Kidney glomerular epithelial cell (primary cell): Measurements from ENCODE around the gene GMIP.
"Not testable (repeated sequence)": the region's sequence is repeated elsewhere in the genome, so short reads cannot be mapped to it uniquely, and the experiment has no call there.

ENCODE experiments used
- DNase-seq: peaks from one replicate; lab custom pipeline; 2025; lab: John Stamatoyannopoulos, UW

Gene GMIP

DNA sequence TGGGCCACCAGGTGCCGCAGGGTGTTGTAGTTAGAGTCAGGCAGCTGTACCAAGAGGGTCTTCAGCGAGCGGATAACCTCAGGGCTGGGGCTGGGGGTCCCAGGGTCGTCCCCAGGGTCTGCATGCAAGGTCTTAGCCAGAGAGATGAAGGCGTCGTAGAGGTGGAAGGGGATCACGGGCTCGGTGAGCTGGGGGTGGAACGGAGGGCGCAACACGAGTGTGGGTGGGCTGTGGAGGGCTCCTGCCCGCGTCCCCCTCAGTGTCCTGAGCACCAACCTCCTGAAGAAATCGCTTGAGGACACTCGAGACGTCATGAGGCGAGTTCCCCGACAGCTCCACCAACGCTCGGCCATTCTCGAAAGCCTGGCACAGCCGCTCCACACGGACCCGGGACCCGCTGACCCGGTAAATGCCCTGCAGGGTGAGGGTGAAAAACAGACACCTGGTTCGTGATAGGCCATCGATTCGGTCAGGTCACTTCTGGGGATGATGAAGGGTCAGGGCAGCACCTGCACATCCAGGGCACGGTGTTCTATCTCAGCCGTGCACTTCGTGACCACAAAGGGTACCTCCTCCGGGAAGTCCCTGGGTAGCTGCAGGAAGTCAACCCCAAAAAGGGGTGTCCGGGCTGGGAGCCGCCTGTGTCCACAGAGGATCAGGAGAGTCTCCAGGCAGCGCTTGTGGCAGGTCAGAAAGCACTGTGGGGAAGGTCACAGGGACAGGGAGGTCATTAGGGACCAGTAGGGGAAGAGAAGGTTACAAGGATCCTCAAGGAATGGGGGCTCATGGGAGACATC, 8.7 kb downstream of the GMIP start:
- no peak for DNase-seq

GRCh38 chr19:19633711-19634515, 9.5 kb downstream of the GMIP start:
- DNase-seq = no peak

GRCh38 chr19:19632661-19633060, 10.8 kb downstream of the GMIP start:
- DNase-seq = no peak

GRCh38 chr19:19631346-19631745, 12.1 kb downstream of the GMIP start:
- no peak for DNase-seq

- DNase-seq = no peak
Measured at GRCh38 chr19:19630426-19630825, 13.0 kb downstream of the GMIP start.

- DNase-seq = no peak
Measured at GRCh38 chr19:19630062-19630414, 13.4 kb downstream of the GMIP start.

GRCh38 chr19:19628501-19629134, 14.8 kb downstream of the GMIP start:
- DNase-seq = peak; percentile 21

DNA sequence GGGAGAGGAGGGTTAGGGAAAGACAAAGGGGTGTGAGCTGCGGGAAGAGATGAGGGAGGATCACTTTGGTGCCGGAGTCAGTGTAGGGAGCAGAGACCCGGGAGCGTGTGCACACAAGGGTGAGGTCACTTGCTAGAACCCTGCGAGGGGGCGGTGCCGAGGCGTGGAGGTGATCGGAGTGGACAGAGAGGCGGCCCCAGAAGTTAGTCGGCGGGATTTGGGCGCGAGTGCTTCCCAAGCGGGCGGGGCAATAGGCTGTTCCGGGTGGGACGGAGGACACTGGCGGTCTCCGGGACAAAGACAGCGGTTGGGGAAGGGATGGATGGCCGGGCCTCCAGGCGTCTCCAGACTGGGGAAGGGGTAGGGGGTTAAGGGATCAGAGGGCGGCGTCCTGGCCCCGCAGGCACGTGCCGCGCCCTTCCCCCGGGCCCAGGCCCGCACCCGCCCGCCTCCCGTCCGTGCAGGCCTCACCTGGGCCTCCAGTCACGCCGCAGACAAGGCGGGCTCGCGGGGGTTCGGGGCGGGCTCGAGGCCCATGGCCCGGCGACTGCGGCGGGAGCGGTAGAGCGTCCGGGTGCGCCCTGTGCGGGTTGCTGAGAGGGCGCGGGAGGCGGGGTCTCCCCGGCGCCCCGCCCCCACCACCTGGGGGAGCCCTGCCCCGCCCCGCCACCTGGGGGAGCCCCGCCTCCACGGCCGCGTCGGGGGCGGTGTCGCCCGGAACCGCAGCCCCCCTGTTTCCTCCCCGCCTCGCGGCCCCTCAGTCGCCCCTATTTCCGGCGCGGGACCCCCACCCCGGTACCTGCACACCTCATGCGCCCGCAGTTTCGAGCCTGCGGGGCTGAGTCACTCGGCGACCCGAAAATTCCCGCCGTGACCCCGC, 15.6 kb downstream of the GMIP start, which contains the start of gene LPAR2:
TSS of gene LPAR2 (minus strand) at position 600 of the 880 bp plus-strand sequence. CDS start 945 bp downstream, outside the sequence.
- peak; percentile 17 for DNase-seq

DNA sequence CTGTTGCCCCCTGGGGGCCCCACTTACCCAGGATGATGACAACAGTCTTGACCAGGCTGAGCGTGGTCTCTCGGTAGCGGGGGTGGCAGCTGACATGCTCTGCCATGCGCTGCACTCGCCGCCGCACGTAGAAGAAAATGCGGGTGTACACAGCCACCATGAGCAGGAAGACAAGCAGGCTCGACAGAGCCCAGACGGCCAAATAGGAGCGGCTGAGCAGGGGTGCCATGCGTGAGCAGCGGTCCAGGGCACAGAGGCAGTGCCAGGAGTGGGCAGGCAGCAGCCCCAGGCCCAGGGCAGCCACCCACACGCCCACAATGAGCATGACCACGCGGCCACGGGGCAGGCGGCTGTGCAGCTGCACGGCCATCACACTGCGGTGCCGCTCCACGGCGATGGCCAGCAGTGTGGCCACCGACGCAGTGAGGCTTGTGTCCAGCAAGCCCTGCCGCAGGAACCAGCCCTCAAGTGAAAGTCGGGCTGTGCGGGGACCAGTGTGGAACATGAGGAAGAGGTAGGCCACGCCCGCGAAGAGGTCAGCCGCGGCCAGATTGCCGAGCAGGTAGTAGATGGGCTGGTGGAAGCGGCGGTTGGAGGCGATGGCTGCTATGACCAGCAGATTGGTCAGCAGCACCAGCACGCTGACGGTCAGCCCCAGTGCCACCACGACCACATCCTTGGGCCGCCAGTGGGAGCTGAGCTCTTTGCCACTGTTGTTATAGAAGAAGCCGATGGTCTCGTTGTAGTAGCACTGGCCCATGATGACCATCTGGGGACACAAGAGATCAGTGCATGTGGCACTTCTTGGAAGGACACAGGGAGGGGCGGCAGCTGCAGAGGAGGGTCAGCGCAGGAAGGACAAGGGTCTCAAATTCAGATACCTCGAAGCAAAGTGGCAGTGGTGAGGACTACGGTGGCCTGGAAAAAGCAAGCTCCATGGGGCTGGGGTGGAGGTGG, 16.7 kb downstream of the GMIP start:
- DNase-seq = no peak

DNA sequence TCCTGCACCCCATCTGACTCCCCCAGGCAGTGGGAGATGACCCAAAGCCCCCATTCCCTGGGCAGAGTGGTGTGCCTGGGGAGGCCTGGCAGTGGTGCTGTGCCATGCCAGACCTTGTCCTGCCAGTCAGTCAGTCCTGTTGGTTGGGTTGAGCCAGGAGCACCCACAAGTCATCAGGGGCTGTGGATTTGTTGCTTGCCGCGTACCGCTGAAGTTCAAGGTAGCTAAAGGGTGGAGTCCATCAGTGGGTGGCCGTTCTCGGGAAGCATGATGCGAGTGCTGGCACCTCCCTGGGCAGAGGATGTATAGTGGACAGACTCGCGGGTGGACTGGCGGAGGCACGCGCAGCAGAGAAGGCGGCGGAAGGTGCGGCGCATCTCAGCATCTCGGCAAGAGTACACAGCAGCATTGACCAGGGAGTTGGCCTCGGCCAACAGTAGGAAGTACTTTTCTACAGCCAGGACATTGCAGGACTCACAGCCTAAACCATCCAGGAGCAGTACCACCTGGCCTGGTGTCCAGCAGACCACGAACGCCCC, 19.4 kb downstream of the GMIP start:
- DNase-seq = no peak

GRCh38 chr19:19623383-19623782, 20.1 kb downstream of the GMIP start:
- no peak for DNase-seq

DNA sequence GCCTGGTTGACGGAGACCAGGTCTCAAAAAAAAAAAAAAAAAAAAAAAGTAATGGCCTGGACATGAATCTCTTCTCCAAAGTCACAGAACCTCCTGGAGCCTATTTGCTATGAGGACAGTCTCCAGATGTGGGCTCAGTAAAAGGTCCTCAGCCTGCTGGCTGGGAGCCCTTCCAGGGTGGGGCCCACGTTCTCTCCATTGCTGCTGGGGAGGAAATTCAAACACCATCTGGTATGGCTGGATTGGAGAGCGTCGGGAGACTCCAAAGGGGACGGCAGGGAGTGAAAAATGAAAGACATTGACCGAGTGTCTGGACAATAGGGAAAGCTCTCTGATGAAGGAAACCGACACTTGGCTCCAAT, 23.6 kb downstream of the GMIP start:
- DNase-seq = no peak

DNA sequence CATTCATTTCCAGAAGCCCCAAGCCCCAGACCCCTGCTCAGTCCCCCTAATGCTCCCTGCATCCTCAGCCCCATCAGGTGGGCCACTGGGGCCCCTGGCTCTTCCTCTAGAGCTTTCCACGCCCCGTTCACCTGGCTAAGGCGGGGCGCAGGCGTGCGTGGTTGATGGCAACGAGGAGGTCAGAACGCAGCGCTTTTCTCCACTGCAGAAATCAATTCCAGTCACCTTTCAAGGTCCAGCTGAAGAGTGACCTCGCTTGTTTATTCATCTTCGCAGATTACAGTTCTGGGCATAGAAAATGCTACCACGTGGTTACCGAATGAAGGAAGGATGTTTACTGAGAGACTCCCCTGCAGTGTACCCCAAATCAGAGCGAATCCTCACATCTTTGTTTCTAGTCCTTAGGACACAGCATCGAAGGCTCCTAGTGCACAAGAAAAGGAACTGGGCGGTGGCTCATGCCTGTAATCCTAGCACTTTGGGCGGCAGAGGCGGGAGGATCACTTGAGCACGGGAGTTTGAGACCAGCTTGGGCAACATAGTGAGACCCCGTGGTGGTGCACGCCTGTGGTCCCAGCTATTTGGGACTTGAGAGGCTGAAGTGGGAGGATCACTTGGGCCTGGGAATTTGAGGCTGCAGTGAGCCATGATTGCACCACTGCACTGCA, 24.1 kb downstream of the GMIP start:
- no peak for DNase-seq

- DNase-seq = peak; percentile 84
Measured at GRCh38 chr19:19618219-19619051, 25.0 kb downstream of the GMIP start, which contains the start of gene PBX4. PBX4 (minus strand) TSS chr19:19618687; CDS start chr19:19618629, 58 bp downstream.

DNA sequence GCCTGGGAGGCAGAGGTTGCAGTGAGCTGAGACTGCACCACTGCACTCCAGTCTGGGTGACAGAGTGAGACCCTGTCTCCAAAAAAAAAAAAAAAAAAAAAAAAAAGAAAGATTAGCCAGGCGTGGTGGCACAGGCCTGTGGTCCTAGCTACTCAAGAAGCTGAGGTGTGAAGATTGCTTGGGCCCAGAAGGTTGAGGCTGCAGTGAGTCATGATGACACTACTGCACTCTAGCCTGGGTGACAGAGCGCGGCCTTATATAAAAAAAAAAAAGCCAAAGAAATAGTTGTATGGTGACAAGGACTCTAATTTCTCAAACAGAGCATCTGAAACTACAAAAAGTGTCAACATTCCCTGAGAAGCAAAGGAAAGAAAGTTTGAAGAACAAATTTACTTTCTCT, 28.4 kb downstream of the GMIP start:
- DNase-seq = peak; percentile 4

- peak; percentile 28 for DNase-seq
Measured at GRCh38 chr19:19613506-19613905, 30.0 kb downstream of the GMIP start.

- no peak for DNase-seq
Measured at GRCh38 chr19:19610376-19611202, 32.9 kb downstream of the GMIP start.

DNA sequence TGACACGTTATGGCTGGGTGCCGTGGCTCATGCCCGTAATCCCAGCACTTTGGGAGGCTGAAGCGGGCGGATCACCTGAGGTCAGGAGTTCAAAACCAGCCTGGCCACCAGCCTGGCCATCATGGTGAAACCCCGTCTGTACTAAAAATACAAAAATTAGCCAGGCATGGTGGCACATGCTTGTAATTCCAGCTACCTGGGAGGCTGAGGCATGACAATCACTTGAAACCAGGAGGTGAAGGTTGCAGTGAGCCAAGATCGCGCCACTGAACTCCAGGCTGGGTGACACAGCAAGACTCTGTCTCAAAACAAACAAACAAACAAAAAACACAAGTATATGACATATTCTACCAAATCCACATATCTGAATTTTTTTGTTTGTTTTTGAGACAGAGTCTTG, 36.8 kb downstream of the GMIP start:
- DNase-seq = not testable (repeated sequence)
